Fibroblast of lung (primary cell): ENCODE results near the gene CTNND2.

Experiments
- CTCF ChIP-seq, 2 donors: IDR thresholded peaks in 1 of 2; conservative IDR thresholded peaks in 1 of 2; 1 replicate in 1 of 2; 2 replicates in 1 of 2; pipeline ENCODE4 v1.5.1; 2011 to 2012; ENCODE audit warnings: low read length in 2 of 2, control low read depth in 1 of 2, inconsistent platforms in 1 of 2, low read depth in 1 of 2, mild to moderate bottlenecking in 1 of 2
- EZH2 ChIP-seq: IDR thresholded peaks from 2 replicates; pipeline ENCODE4 v1.5.1; 2012; ENCODE audit warnings: low read length, control low read depth, mild to moderate bottlenecking; ENCODE audit errors: missing control alignments

GRCh38 chr5:11043881-11044280 lies 860.4 kb downstream of the CTNND2 start:
- TF ChIP-seq CTCF (conservative IDR thresholded peaks at IDR 0.05 in 1 of 2, IDR thresholded peaks at IDR 0.05 in 1 of 2; ENCODE audit: low read depth in 1 of 2, low read length in 2 of 2) (no peak), EZH2 (no peak)
